HepG2 (cell line): ENCODE data around the gene CCDC85C. TPM values are rescaled to one million over a fixed set of nuclear protein-coding genes. Genes with fewer than 3 reads are reported as not detected.

Experiments used
- ATAC-seq: fragments of 200-7000 bp; cut with Tn5 transposase; 3 replicates; pipeline ENCODE4 v1.9.1; 2020; ENCODE audit warnings: mild to moderate bottlenecking, moderate library complexity
- BruUV-seq: library from RNA; stranded (reverse); fragments of 400-500 nt; replicated peaks from 2 replicates; lab custom pipeline; 2021; lab: Mats Ljungman, UMichigan
- CTCF ChIA-PET: fragments of 300-600 bp; formaldehyde crosslinking; extraction: SDS; loops from one replicate; lab custom pipeline; 2021; ENCODE audit warnings: low total read pairs, inconsistent platforms, low intra/inter-chr PET ratio; lab: Yijun Ruan, JAX
- POLR2A ChIA-PET: fragments of 350-600 bp; sonication (Branson Sonifier 250); formaldehyde crosslinking; loops from one replicate; lab custom pipeline; 2020; ENCODE audit warnings: antibody characterized with exemption, inconsistent platforms; lab: Yijun Ruan, JAX
- DNase-seq: peaks from one replicate; pipeline ENCODE4 v3.0.0-alpha.2; 2015; ENCODE audit warnings: low spot score
- FAIRE-seq: peaks from 3 replicates; lab custom pipeline; 2011; peaks lifted over from hg19 to GRCh38; lab: Jason Lieb, UNC
- H2AFZ ChIP-seq: one replicate; pipeline ENCODE4 v1.6.1; 2011; ENCODE audit warnings: low read length, inconsistent platforms
- H3K27ac ChIP-seq: fragments of 300-600 bp; 3 replicates; pipeline ENCODE4 v1.8.0; 2011; ENCODE audit warnings: mixed run types, mild to moderate bottlenecking, mixed read lengths, low read length, inconsistent platforms; ENCODE audit not compliant: insufficient read depth; ENCODE audit errors: extremely low read length
- H3K27me3 ChIP-seq, 2 experiments: fragments of 200-600 bp in 1 of 2; 2 replicates in 1 of 2; 3 replicates in 1 of 2; pipeline versions ENCODE4 v1.6.0 to v1.8.0; 2011; ENCODE audit warnings: low read length in 2 of 2, mild to moderate bottlenecking in 2 of 2, moderate library complexity in 2 of 2, inconsistent platforms in 1 of 2; ENCODE audit not compliant: insufficient read depth in 2 of 2, control insufficient read depth in 1 of 2
- H3K36me3 ChIP-seq, 2 experiments: fragments of 200-600 bp in 1 of 2; replicated peaks in 1 of 2; 2 replicates in 1 of 2; 3 replicates in 1 of 2; pipeline versions ENCODE4 v1.5.1 to v1.8.0; 2011; ENCODE audit warnings: low read length in 2 of 2, inconsistent platforms in 1 of 2; ENCODE audit not compliant: insufficient read depth in 2 of 2, control insufficient read depth in 1 of 2
- H3K4me1 ChIP-seq: 2 replicates; pipeline ENCODE4 v1.5.1; 2012; ENCODE audit warnings: low read length, inconsistent platforms; ENCODE audit not compliant: insufficient read depth
- H3K4me2 ChIP-seq: 2 replicates; pipeline ENCODE4 v1.6.0; 2011; ENCODE audit warnings: low read depth, low read length, inconsistent platforms
- H3K4me3 ChIP-seq, 3 experiments: fragments of 200-600 bp in 1 of 3; sonication (generic), shearing (Covaris generic) in 1 of 3; replicated peaks in 1 of 3; 2 replicates each; pipeline ENCODE4 v1.5.1; 2011 to 2016; ENCODE audit warnings: low read length in 3 of 3, inconsistent platforms in 2 of 3, low read depth in 2 of 3, mild to moderate bottlenecking in 2 of 3, control low read depth in 1 of 3, mixed read lengths in 1 of 3; ENCODE audit not compliant: insufficient read depth in 1 of 3
- H3K79me2 ChIP-seq: one replicate; pipeline ENCODE4 v1.6.1; 2011; ENCODE audit warnings: low read length, inconsistent platforms; ENCODE audit not compliant: insufficient read depth
- H3K9ac ChIP-seq: 2 replicates; pipeline ENCODE4 v1.6.0; 2011; ENCODE audit warnings: mild to moderate bottlenecking, low read depth, low read length, inconsistent platforms; ENCODE audit not compliant: insufficient read depth
- H3K9me3 ChIP-seq: 2 replicates; pipeline ENCODE4 v1.5.1; 2012; ENCODE audit warnings: mild to moderate bottlenecking, low read length
- H4K20me1 ChIP-seq: 2 replicates; pipeline ENCODE4 v1.6.0; 2011; ENCODE audit warnings: inconsistent platforms, mild to moderate bottlenecking, low read length, moderate library complexity; ENCODE audit not compliant: insufficient read depth
- HIVEP1 ChIP-seq: sonication (generic); formaldehyde crosslinking; IDR thresholded peaks from 2 replicates; pipeline ENCODE4 v1.4.0; 2020; ENCODE audit warnings: mild to moderate bottlenecking, missing genetic modification reagents
- JDP2 ChIP-seq: sonication (generic); formaldehyde crosslinking; IDR thresholded peaks from 2 replicates; pipeline ENCODE4 v1.8.1; 2022; ENCODE audit warnings: missing genetic modification reagents, borderline replicate concordance
- MBD4 ChIP-seq: IDR thresholded peaks from 2 replicates; pipeline ENCODE4 v1.6.1; 2012; ENCODE audit warnings: low read length, inconsistent platforms, borderline replicate concordance
- NR2C2 ChIP-seq: sonication (generic); formaldehyde crosslinking; IDR thresholded peaks from 2 replicates; pipeline ENCODE4 v1.4.0; 2020; ENCODE audit warnings: missing genetic modification reagents, mild to moderate bottlenecking, moderate library complexity, borderline replicate concordance
- RFX5 ChIP-seq: IDR thresholded peaks from 2 replicates; pipeline ENCODE4 v1.6.1; 2011; ENCODE audit warnings: low read depth, low read length, improper control_type of control experiment
- SMC3 ChIP-seq: IDR thresholded peaks from 2 replicates; pipeline ENCODE4 v1.6.1; 2011; ENCODE audit warnings: low read length, improper control_type of control experiment
- SUZ12 ChIP-seq: fragments of 150-350 bp; IDR thresholded peaks from 2 replicates; pipeline ENCODE4 v1.6.1; 2014; ENCODE audit warnings: low read depth, low read length
- XRCC5 ChIP-seq: fragments of 200-400 bp; formaldehyde crosslinking; optimal IDR thresholded peaks from 2 replicates; pipeline ENCODE3; 2017; ENCODE audit warnings: mild to moderate bottlenecking, low read length
- ZBTB38 ChIP-seq: sonication (generic); formaldehyde crosslinking; IDR thresholded peaks from 2 replicates; pipeline ENCODE4 v1.5.1; 2020; ENCODE audit warnings: mild to moderate bottlenecking, missing genetic modification reagents
- ZNF430 ChIP-seq: sonication (generic); formaldehyde crosslinking; IDR thresholded peaks from 2 replicates; pipeline ENCODE4 v1.9.0; 2021; ENCODE audit warnings: mild to moderate bottlenecking, missing genetic modification reagents
- WGBS: methylation state at CpG from one replicate; pipeline ENCODE4 v1.1.6; 2017; ENCODE audit warnings: low lambda C conversion rate; 5-methylcytosine and 5-hydroxymethylcytosine counted together
- in situ Hi-C: cut with HindIII; loops from 2 replicates; pipeline ENCODE4 v1.10.0; 2017; ENCODE audit warnings: low pct_unique_long_range_greater_than_20kb; ENCODE audit not compliant: extremely low pct_ligation_motif_present
- intact Hi-C: fragments of 100-400 bp; cut with micrococcal nuclease; formaldehyde crosslinking; loops from one replicate; pipeline ENCODE4 v1.10.0; 2022; ENCODE audit not compliant: unreplicated experiment
- polyA plus RNA-seq, 8 experiments: library from polyadenylated mRNA; depleted of rRNA in 3 of 8; stranded (reverse) in 7 of 8; unstranded in 1 of 8; fragments of >200 nt; fragmentation: Illumina TruSeq in 4 of 8; extraction: Trizol in 4 of 8; gene quantifications; 2 replicates each; pipeline versions ENCODE4 v1.2.1 to v1.2.3, GENCODE V29; 2011 to 2016; ENCODE audit warnings: low read depth in 4 of 8, missing spikeins in 1 of 8, mixed read lengths in 1 of 8; ENCODE audit not compliant: insufficient read depth in 1 of 8
- total RNA-seq, 5 experiments: library from RNA; depleted of rRNA; stranded (reverse); fragments of >200 nt; fragmentation: Illumina TruSeq; extraction: Trizol; gene quantifications; 2 replicates each; pipeline ENCODE4 v1.2.3, GENCODE V29; 2016; ENCODE audit warnings: low read depth in 1 of 5
- TF ChIP-seq, protein P1 (sequence below): sonication (generic); formaldehyde crosslinking; IDR thresholded peaks from 2 replicates; pipeline ENCODE4 v1.4.0; 2020; ENCODE audit warnings: missing genetic modification reagents
- TF ChIP-seq, protein P2 (sequence below): sonication (generic); formaldehyde crosslinking; conservative IDR thresholded peaks from 2 replicates; pipeline ENCODE4 v1.4.0; 2020; ENCODE audit warnings: missing genetic modification reagents

The CCDC85C gene
- total and polyA plus RNA-seq, 2 of the 13 experiments (the other 11 are each of a cell fraction or from before 2014, with no cell fraction given): 18.8 to 43.8 TPM

DNA sequence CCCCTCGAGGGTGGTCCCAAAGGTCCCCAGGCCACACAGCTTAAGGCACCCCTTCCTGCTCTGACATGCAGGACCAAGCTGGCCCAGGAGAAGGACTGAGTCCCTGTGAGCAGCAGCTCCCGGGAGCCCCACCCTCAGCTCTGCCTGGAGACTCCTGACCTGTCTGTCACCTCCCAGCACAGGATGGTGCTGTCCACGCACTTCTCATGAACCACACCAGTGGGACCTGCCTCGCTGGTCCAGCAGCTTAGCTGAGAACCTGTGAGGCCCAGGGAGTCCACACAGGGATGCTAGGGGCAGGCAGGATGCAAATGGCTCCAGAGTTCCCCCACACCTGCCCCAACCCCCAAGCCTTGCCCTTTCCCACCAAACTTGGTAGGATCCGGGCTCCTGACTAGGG is 27.7 kb downstream of the CCDC85C start:
- Histone ChIP-seq H3K4me1 (peaks cover 73% of the 10 kb centered on the region), H4K20me1 (peaks cover 43% of the 10 kb centered on the region), H2AFZ (no peak overlapping the region), H3K4me3 (no peak overlapping the region), H3K9me3 (no peaks in the 10 kb centered on the region), H3K27me3 (no peaks in the 10 kb centered on the region; a peak in 1 of 5 replicates), H3K27ac (no peak overlapping the region), H3K9ac (no peak overlapping the region), H3K36me3 (peaks cover 3 to 9% of the 10 kb centered on the region in 2 experiments; a peak in 3 of 5 replicates), H3K4me2 (no peak overlapping the region), H3K79me2 (peaks cover 91% of the 10 kb centered on the region)
- CTCF ChIA-PET: interaction anchor here (1.1 to 1.2 kb wide), 2 partner anchors 13 to 53 kb away, joined by 3 to 4 read pairs; no protein-coding TSS in a partner anchor
- no CpG with 5 or more reads among the region's 5 CpGs for WGBS
- FAIRE-seq (no peak), ATAC-seq (no peak; the same call in 2 of the 3 replicates), DNase-seq (no peak)
- POLR2A ChIA-PET: interaction anchor here (0.8 to 2.7 kb wide), 4 partner anchors 21 to 28 kb away, joined by 3 to 11 read pairs (median 3); partner anchors contain the start of gene CCDC85C
- intact Hi-C loops: no loop called here
- in situ Hi-C loops: no loop called here
- TF ChIP-seq MBD4 (no peak), RFX5 (0 out of 2 replicates have a peak, but pooled peaks have one; percentile 11)
- no TSS peak for BruUV-seq

DNA sequence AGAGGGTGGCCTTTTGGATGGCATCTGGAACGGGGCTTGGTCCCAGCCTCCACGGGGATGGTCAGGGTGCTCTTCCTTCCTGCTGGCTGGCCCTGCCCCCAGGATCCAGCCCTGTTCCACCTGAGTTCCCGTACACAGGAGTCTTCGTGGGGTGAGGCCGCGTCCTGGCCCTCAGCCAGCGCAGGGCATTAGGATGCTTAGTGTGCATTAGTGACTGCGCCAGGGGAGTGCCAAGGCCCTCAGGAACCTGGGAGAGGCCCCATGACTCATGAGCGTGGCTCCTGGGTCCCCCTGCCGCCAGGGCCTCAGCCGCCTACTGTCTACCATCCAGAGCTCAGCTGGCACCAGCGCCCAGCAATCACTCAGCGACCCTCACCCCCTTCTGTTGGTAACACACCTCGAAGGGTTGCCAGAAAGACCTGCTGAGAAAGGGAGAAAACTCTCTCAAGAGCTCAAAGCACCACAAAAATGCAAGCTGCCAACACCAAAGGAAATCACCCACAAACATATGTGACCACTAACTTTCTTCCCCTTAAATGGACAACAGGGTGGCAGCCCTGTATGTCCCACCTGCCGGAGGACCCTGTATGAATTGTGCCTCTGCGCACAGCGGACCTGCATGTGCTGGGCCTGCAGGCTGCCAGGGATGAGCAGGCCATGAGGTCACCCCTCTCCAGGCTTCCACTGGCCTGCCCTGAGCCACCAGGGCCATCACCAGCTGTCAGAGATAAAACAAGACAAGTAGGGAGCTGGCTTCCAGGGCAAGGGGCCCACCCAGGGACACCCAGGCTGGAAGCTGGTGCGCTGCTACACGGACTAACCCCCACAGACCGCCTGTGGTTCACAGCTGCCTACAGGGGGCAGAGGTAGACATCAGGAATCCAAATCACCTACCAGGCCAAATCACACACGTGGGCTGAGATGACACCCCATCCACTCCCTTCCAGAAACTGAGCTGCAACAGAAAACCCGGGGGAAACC is 28.7 kb downstream of the CCDC85C start:
- Histone ChIP-seq H3K79me2 (peaks cover 91% of the 10 kb centered on the region), H3K27ac (peak overlapping the region; percentile 64), H3K36me3 (peaks cover 2 to 9% of the 10 kb centered on the region in 2 experiments; a peak in 3 of 5 replicates), H3K4me3 (peak overlapping the region in 1 of 3 experiments; percentile 44; a peak in 1 of 6 replicates), H4K20me1 (peaks cover 36% of the 10 kb centered on the region), H3K4me1 (peaks cover 73% of the 10 kb centered on the region), H3K27me3 (no peaks in the 10 kb centered on the region; a peak in 1 of 5 replicates), H2AFZ (no peak overlapping the region), H3K9me3 (no peaks in the 10 kb centered on the region), H3K4me2 (peak overlapping the region; percentile 64), H3K9ac (peak overlapping the region; percentile 11; the same call in 1 of the 2 replicates)
- POLR2A ChIA-PET: interaction anchor here (0.8 to 3.7 kb wide), 11 partner anchors 10 to 29 kb away, joined by 3 to 21 read pairs (median 6); partner anchors contain the start of gene CCDC85C
- intact Hi-C loops (loop anchor here (2.0 kb wide), 1 partner anchor 57 kb away; no protein-coding TSS in a partner anchor), in situ Hi-C loops (no loop called here)
- ATAC-seq: peak; percentile 58
- CTCF ChIA-PET: interaction anchor here (1.1 to 1.2 kb wide), 2 partner anchors 12 to 54 kb away, joined by 3 to 4 read pairs; no protein-coding TSS in a partner anchor
- DNase-seq: peak; percentile 52
- 26% methylated on average over 5 of the region's 22 CpGs for WGBS
- FAIRE-seq: peak; percentile 26
- no TSS peak for BruUV-seq
- TF ChIP-seq SUZ12: no peak
- no peak for TF ChIP-seq JDP2 (CRISPR knock-in tag)
- TF ChIP-seq, protein P1, sequence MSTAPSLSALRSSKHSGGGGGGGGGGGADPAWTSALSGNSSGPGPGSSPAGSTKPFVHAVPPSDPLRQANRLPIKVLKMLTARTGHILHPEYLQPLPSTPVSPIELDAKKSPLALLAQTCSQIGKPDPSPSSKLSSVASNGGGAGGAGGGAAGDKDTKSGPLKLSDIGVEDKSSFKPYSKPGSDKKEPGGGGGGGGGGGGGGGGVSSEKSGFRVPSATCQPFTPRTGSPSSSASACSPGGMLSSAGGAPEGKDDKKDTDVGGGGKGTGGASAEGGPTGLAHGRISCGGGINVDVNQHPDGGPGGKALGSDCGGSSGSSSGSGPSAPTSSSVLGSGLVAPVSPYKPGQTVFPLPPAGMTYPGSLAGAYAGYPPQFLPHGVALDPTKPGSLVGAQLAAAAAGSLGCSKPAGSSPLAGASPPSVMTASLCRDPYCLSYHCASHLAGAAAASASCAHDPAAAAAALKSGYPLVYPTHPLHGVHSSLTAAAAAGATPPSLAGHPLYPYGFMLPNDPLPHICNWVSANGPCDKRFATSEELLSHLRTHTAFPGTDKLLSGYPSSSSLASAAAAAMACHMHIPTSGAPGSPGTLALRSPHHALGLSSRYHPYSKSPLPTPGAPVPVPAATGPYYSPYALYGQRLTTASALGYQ (CRISPR knock-in tag): no peak
- peak; percentile 49 for TF ChIP-seq XRCC5
- peak; percentile 18; the same call in 1 of the 2 replicates for TF ChIP-seq SMC3
- TF ChIP-seq HIVEP1: 0 out of 2 replicates have a peak, but pooled peaks have one; percentile 15
- TF ChIP-seq ZNF430: no peak
- TF ChIP-seq ZBTB38: peak; percentile 54; the same call in 1 of the 2 replicates
- TF ChIP-seq NR2C2 (CRISPR knock-in tag): no peak
- TF ChIP-seq, protein P2, sequence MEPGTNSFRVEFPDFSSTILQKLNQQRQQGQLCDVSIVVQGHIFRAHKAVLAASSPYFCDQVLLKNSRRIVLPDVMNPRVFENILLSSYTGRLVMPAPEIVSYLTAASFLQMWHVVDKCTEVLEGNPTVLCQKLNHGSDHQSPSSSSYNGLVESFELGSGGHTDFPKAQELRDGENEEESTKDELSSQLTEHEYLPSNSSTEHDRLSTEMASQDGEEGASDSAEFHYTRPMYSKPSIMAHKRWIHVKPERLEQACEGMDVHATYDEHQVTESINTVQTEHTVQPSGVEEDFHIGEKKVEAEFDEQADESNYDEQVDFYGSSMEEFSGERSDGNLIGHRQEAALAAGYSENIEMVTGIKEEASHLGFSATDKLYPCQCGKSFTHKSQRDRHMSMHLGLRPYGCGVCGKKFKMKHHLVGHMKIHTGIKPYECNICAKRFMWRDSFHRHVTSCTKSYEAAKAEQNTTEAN (CRISPR knock-in tag): no peak
